Erythroblast (primary cell): Measurements from ENCODE around the gene PFDN1.

Experiments used
- GATA1 ChIP-seq: IDR thresholded peaks from 2 replicates; pipeline ENCODE4 v1.6.1; 2011; ENCODE audit warnings: low read depth, mild to moderate bottlenecking, control low read depth, low read length, moderate library complexity
- POLR2A ChIP-seq: IDR thresholded peaks from 2 replicates; pipeline ENCODE4 v1.6.1; 2011; ENCODE audit warnings: mild to moderate bottlenecking, low read length

- no peak for TF ChIP-seq POLR2A
- TF ChIP-seq GATA1 = no peak
Observed at GRCh38 chr5:140297283-140297682, 5.6 kb downstream of the PFDN1 start.
